SU-DHL-6 (cell line): ENCODE data around the gene C1orf198.

Experiments
- EZH2phosphoT487 ChIP-seq: fragments of 200-600 bp; sonication (generic), shearing (Covaris generic); conservative IDR thresholded peaks from 2 replicates; pipeline ENCODE4 v1.6.1; 2018; ENCODE audit warnings: mild to moderate bottlenecking, antibody characterized with exemption, low read length, moderate library complexity, mixed read lengths
- TF ChIP-seq, protein P1 (sequence below): fragments of 200-600 bp; sonication (generic); IDR thresholded peaks from one replicate; pipeline ENCODE4 v1.5.1; 2017; ENCODE audit warnings: antibody characterized with exemption, mild to moderate bottlenecking, low read length, moderate library complexity; ENCODE audit not compliant: insufficient read depth, poor library complexity, severe bottlenecking

GRCh38 chr1:230825761-230826160, 42.6 kb downstream of the C1orf198 start:
- TF ChIP-seq, protein P1, sequence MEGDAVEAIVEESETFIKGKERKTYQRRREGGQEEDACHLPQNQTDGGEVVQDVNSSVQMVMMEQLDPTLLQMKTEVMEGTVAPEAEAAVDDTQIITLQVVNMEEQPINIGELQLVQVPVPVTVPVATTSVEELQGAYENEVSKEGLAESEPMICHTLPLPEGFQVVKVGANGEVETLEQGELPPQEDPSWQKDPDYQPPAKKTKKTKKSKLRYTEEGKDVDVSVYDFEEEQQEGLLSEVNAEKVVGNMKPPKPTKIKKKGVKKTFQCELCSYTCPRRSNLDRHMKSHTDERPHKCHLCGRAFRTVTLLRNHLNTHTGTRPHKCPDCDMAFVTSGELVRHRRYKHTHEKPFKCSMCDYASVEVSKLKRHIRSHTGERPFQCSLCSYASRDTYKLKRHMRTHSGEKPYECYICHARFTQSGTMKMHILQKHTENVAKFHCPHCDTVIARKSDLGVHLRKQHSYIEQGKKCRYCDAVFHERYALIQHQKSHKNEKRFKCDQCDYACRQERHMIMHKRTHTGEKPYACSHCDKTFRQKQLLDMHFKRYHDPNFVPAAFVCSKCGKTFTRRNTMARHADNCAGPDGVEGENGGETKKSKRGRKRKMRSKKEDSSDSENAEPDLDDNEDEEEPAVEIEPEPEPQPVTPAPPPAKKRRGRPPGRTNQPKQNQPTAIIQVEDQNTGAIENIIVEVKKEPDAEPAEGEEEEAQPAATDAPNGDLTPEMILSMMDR: no peak
- TF ChIP-seq EZH2phosphoT487: no peak
